Measurements from ENCODE around the gene ZNF358.

ZNF358 gene

GRCh38 chr19:7489609-7490044, 26.3 kb upstream of the ZNF358 start:
- DNase-seq (ENCODE audit: low spot score) = no peak

- DNase-seq (ENCODE audit: low spot score) = no peak
Observed at GRCh38 chr19:7492142-7492541, 23.8 kb upstream of the ZNF358 start.

GRCh38 chr19:7492558-7492957, 23.3 kb upstream of the ZNF358 start:
- DNase-seq (ENCODE audit: low spot score) = no peak

GRCh38 chr19:7494416-7495098, 21.3 kb upstream of the ZNF358 start:
- DNase-seq (ENCODE audit: low spot score) = no peak

- DNase-seq (ENCODE audit: low spot score) = peak; percentile 57
Observed at GRCh38 chr19:7497292-7497691, 18.6 kb upstream of the ZNF358 start.

GRCh38 chr19:7500811-7501450, 15.0 kb upstream of the ZNF358 start:
- DNase-seq (ENCODE audit: low spot score) = no peak

- no peak for DNase-seq (ENCODE audit: low spot score)
Observed at GRCh38 chr19:7502552-7502951, 13.4 kb upstream of the ZNF358 start.

- no peak for DNase-seq (ENCODE audit: low spot score)
Observed at GRCh38 chr19:7504684-7505083, 11.2 kb upstream of the ZNF358 start.

GRCh38 chr19:7505288-7505681, 10.6 kb upstream of the ZNF358 start:
- no peak for DNase-seq (ENCODE audit: low spot score)

GRCh38 chr19:7505682-7506384, 10.1 kb upstream of the ZNF358 start:
- no peak for DNase-seq (ENCODE audit: low spot score)

- DNase-seq (ENCODE audit: low spot score) = peak; percentile 94
Observed at GRCh38 chr19:7506385-7507328, 9.2 kb upstream of the ZNF358 start.

- DNase-seq (ENCODE audit: low spot score) = peak; percentile 69
Observed at GRCh38 chr19:7507884-7508283, 8.0 kb upstream of the ZNF358 start.

GRCh38 chr19:7509625-7510024, 6.3 kb upstream of the ZNF358 start:
- peak; percentile 43 for DNase-seq (ENCODE audit: low spot score)

- no peak for DNase-seq (ENCODE audit: low spot score)
Observed at GRCh38 chr19:7512400-7512851, 3.5 kb upstream of the ZNF358 start.

- DNase-seq (ENCODE audit: low spot score) = no peak
Observed at GRCh38 chr19:7513809-7514642, 1.9 kb upstream of the ZNF358 start.

GRCh38 chr19:7515110-7515644, 726 bp upstream of the ZNF358 start:
- DNase-seq (ENCODE audit: low spot score) = no peak

GRCh38 chr19:7516333-7516732, 430 bp downstream of the ZNF358 start:
- no peak for DNase-seq (ENCODE audit: low spot score)

GRCh38 chr19:7516878-7517277, 975 bp downstream of the ZNF358 start:
- DNase-seq (ENCODE audit: low spot score) = no peak

- no peak for DNase-seq (ENCODE audit: low spot score)
Observed at GRCh38 chr19:7519361-7520130, 3.6 kb downstream of the ZNF358 start.
